NCI-H1436 treated with DMSO at 0.1 percent for 48 hours (cell line): ENCODE results near the gene LIN7B.

Experiments
- DNase-seq: peaks from one replicate; lab custom pipeline; 2025; lab: John Stamatoyannopoulos, UW

Gene LIN7B

DNA sequence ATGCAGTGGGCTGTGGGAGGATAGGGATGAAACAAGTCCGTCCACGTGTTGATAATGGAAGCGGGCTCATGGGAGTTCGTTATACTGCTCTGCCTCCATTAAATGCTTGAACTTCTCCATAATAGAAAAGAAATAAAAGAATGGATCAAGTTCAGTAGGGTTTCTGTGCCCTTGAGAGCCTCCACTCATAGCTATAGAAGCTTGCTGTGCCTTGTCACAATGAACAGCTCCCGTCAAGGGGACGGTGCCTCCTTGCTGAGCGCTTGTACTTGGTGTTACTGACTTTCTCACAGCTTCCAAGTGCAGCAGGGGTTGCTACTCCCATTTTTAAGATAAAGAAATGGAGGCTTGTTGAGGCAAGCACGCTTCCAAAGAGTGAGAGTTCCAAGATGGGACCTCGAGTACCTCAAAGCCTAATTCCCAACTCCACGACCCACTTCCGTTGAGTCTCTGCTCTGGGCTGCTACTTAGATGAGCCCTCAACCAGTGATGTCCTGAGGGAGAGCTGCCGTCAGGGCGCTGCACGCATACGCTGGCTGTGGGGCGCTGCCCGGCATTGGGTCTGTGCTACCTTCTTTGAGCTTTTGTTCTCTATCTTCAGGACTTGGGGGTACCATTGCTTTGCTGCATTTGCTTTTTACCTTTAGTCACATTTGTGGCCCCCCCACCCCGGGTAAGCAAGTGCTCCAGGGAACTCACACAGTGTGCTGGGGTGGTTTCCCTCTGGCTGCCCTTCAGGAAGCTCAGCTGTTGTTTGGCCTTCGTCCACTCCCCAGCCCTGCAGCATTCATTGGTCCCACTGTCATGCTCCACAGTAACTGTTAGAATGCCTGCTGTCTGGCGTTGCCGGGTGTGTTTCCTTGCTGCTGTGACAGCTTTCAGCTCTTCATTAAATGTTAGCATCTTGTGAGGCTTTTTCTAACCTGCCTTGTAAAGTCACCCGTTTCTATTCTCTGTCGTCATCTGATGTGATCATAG is 19.4 kb upstream of the LIN7B start:
- no peak for DNase-seq

- no peak for DNase-seq
Observed at GRCh38 chr19:49097453-49098288, 16.5 kb upstream of the LIN7B start.

- no peak for DNase-seq
Observed at GRCh38 chr19:49098795-49099194, 15.4 kb upstream of the LIN7B start.

GRCh38 chr19:49101160-49101559 is 13.0 kb upstream of the LIN7B start:
- DNase-seq, result no peak

DNA sequence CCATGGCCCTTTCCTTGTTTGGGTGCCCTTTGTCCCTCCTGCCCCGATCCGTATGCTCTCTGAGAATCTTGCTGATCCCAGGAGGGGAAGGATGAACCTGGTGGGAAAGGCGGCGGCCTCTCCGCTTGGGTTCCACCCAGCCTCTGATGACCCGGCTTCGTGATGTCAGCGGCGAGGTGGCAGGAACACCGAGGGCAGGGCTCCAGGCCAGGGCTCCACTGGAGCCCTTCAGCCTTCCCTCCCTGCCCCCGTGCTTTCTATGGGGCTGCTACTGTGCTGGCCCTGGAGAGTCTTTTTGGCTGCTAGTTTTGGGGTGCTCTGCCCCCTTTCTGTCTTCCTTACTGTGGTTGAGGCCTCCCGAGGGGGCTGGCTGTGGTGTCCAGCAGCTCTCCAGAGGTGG is 11.9 kb upstream of the LIN7B start:
- no peak for DNase-seq

GRCh38 chr19:49103331-49104085 is 10.7 kb upstream of the LIN7B start:
- DNase-seq, result no peak

DNA sequence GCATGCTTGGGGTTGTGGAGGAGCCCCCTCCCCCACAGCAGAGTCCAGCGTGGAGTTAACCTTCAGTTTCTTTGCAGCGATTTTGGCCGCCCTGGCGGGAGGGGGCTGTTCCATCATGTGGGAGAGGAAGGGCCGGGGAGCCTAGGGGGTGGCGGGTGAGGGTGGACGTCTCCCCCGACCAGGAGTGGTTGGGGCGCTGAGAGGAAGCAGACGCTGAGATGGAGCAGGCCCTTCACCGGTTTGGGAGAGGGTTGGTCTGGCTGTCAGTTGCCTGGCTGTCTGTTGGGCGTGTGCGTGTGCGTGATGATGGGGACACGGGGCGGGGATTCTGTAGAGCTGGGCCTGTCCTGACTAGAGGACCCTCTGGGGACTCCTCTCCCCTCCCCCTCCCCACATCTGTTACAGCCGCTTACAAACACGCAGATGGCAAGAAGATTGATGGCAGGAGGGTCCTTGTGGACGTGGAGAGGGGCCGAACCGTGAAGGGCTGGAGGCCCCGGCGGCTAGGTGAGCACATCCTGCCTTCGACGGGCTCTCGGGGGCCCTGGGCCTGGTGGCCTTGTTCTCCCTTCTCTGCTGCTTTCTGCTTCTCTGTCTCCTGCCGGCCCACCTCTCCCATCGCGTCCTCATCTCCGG is 9.8 kb upstream of the LIN7B start:
- no peak for DNase-seq

DNA sequence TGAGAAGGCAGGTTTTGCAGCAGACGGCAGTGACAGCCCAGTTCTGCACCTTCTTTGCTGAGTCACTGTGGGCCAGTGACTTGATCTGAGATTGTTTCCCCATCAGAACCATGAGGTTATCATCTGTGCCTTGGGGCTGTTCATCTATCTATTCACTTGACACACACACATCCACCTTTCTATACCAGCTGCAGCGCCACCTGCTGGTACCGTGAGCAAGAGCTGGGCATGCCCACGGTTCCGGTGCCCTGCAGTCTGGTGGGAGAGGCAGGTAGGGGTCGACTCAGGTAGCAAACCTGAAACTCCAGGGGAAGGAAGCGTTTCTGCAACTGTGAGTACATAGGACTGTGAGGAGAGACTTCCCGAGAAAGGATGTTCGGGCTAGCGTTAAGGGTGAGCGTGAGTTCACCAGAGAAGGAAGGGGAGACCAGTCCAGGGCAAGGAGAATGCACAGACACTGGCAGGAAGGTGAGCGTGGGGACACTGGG is 7.5 kb upstream of the LIN7B start:
- DNase-seq, result no peak

DNA sequence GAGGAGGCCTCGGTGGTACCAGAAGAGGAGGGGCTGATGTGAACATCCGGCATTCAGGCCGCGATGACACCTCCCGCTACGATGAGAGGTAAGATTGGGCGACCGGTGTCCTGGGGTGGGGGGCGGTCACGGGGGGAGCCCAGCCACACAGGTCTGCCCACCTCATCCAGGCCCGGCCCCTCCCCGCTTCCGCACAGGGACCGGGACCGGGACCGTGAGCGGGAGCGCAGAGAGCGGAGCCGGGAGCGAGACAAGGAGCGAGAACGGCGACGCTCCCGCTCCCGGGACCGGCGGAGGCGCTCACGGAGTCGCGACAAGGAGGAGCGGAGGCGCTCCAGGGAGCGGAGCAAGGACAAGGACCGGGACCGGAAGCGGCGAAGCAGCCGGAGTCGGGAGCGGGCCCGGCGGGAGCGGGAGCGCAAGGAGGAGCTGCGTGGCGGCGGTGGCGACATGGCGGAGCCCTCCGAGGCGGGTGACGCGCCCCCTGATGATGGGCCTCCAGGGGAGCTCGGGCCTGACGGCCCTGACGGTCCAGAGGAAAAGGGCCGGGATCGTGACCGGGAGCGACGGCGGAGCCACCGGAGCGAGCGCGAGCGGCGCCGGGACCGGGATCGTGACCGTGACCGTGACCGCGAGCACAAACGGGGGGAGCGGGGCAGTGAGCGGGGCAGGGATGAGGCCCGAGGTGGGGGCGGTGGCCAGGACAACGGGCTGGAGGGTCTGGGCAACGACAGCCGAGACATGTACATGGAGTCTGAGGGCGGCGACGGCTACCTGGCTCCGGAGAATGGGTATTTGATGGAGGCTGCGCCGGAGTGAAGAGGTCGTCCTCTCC is 6.3 kb upstream of the LIN7B start:
- DNase-seq, result no peak

GRCh38 chr19:49109051-49109450 is 5.1 kb upstream of the LIN7B start:
- DNase-seq, result no peak

DNA sequence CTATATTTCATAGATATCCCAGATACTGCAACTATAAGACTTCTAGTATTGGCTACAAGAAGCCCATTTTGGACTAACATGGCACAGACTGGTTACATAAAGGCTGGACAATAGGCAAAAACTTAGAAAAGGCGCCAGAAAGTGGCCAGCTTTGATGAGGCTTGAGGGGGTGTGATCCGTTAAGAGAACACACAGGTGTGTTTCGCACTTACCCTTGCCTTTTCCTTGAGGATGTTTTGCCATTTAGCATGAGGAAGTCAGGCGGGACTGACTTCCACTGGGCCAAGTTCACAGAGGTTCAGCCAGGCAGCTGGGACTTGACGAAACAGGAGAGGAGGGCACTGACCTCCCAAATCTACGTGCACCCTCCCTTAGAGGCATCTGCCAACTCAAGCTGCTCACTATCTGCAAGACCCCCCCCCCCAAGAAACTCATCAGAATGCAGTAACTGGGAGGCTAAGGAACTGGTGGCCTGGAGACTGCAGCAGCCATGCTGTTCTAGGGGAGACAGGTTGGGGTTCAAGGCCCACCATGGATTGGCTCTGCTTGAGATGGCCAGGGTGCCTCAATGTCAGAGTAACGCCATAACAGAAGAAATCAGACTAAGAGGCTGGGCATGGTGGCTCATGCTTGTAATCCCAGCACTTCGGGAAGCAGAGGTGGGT is 4.5 kb upstream of the LIN7B start:
- DNase-seq, result no peak

- no peak for DNase-seq
Observed at GRCh38 chr19:49110567-49110966, 3.6 kb upstream of the LIN7B start.

DNA sequence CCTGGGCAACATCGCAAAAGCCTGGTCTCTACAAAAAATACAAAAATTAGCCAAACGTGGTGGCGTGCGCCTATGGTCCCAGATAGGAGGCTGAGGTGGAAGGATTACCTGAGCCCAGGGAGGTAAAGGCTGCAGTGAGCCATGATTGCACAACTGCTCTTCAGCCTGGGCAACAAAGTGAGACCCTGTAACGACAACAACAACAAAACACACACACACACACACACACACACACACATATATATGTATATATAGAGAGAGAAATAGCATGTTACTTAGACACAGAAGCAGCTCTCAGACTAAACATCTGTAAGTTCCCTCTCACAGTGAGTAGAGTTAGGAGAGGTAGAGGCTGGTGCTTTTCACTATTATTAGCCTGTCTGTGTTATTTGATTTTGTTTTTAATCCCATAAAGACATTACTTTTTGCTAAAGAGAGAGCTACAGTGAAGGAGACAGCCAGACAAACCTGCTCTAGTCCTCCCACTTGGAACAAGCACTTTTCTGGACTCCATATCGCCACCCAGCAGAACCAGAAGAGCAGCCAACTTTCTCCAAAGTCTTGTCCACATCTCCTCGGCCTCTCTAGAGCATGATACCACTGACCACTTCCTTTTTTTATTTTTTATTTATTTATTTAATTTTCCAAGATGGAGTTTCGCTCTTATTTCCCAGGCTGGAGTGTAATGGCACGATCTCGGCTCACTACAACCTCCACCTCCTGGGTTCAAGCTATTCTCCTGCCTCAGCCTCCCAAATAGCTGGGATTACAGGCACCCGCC is 2.8 kb upstream of the LIN7B start:
- DNase-seq, result no peak

DNA sequence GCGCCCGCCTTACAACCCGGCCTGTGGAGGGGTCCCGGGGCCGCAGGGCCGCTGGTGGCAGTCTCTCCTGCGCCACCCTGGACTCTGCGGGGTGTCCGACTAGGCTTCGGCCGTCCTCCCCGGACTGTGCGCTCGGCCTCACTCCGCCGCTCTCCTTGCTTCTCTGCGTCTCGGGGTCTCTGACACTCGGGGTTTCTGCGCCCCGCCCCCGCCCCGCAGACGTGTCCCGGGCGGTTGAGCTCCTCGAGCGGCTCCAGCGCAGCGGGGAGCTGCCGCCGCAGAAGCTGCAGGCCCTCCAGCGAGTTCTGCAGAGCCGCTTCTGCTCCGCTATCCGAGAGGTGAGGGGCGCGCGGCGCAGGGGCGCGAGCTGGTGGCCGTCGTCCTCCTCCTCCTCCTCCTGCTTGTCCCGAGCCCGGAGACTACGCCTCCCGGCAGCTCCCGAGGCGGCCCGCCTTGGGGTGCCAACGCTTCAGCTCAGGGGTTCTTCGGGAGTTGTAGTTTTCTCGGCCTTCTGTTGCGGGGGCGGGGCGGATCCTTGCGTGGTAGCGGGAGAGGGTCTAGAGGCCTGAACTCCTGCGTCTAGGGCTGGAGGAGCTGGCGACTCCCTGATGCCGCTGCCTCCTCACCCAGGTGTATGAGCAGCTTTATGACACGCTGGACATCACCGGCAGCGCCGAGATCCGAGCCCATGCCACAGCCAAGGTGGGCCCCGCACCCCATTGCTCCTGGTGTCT is 627 bp downstream of the LIN7B start:
- DNase-seq, result no peak

DNA sequence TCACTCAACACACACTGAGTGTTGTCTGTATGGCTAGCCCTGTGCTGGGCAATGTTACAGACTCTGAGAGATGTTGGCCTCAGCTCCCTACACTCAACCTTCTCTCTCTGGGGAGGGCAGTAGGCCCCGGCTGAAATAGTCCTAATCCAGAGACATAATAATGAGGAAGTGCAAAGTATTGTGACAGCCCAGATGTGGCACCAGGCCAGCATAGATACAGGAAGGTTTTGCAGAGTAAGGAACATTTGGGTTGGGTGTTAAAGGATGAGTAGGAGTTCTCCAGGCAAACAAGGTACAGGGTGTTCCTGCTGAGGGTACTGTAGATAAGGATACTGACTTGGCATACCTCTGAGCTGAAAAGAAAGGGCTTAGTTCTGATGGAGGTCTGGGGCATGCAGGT is 2.4 kb downstream of the LIN7B start:
- no peak for DNase-seq

DNA sequence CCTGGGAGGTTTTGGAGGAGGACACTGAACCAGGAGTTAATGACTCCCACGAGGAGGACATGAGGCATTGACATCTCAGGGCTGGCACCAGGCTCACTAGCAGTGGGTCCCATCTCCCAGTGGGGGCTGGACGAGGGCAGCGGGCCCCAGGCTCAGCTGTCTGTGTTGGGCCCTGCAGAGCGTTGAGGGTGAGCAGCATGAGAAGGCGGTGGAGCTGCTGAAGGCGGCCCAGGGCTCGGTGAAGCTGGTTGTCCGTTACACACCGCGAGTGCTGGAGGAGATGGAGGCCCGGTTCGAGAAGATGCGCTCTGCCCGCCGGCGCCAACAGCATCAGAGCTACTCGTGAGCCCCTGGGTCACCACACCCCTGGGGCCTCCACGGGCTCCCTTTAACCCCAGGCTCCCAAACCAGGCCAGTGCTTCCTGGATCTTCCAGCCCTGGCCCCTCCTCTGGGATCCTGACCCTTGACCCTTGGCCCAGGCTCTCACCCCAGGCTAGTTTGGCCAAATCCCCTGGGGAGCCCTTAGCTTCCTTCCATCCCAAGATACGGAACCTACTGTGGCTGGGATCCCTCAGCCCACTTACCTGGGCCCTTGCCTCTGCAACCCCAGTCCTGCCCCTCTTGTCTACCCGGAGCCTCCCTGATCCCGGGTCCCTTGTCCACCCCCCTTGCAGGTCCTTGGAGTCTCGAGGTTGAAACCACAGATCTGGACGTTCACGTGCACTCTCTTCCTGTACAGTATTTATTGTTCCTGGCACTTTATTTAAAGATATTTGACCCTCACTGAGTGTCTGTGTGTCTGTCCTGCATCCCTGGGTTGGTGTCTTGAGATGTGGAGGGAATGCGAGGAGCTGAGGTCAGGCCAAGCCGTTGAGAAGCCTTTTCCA is 3.8 kb downstream of the LIN7B start:
- DNase-seq, result no peak

DNA sequence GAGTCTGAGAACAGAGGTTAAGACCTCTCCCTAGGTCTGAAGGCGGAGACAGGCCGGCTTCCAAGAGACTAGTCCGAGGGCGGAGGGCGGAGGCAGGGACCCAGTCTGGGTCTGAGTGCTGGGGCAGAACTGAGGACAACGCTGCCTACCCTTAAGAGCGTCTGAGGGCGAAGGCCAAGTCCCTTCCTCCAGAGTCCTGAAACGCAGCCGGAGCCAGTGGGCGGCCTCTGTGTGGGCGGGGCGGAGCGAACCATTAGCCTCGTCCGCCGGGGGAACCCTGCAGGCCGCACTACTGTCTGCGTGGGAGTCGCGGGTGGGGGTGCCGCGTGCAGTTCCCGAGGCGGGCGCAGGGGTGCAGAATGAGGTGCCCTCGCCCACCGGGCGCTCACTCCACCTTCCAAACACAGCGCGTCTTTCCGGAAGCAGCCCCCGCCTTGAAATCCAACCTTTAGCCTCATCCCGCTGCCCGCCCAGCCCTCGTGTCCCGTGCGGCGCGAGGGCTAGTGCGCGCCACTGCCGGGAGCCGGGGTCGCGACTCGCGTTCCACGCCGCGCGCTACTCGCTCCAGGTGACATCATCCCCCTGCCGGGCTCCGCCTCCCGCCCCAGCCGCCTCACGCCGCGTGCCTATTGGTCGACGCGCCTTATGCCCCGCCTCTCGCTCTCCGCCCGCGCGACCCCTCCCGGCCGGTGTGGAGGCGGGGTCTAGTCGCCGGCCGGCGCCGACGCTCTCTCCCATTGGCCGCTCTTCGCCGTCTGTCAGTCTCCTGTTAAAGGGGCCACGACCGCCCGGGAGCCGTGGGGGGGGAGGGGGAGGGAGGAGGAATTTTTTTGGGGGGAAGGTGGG is 4.6 kb downstream of the LIN7B start, which contains the start of gene C19orf73:
Gene C19orf73 (minus strand): TSS at position 579 of the 846 bp plus-strand sequence. CDS start 121 bp downstream, at position 458.
- DNase-seq, result no peak
